Right lobe of liver (tissue), 6 donors: ENCODE data around the gene DBX2. TPM values are rescaled to one million over a fixed set of nuclear protein-coding genes. Genes with fewer than 3 reads are reported as not detected.

Experiments used
- ATAC-seq, 4 donors: fragments of 200-7000 bp; cut with Tn5 transposase; one replicate each; pipeline ENCODE4 v1.9.1; 2020; ENCODE audit warnings: mild to moderate bottlenecking in 4 of 4, moderate library complexity in 4 of 4
- DNase-seq, 3 donors: peaks; one replicate each; pipeline ENCODE4 v3.0.0-alpha.2; 2020
- H3K27ac ChIP-seq, 3 donors: fragments of 200-600 bp; one replicate each; pipeline ENCODE4 v1.8.0; 2022
- H3K27me3 ChIP-seq, 2 donors: fragments of 200-600 bp; one replicate each; pipeline ENCODE4 v1.8.0; 2022
- H3K36me3 ChIP-seq, 4 donors: fragments of 200-600 bp; sonication (generic) in 1 of 4; one replicate each; pipeline versions ENCODE4 v1.5.1 to v1.8.0; 2017 to 2022; ENCODE audit warnings: control low read depth in 1 of 4
- H3K4me1 ChIP-seq, 4 donors: fragments of 200-600 bp; sonication (generic) in 1 of 4; one replicate each; pipeline versions ENCODE4 v1.5.1 to v1.8.0; 2017 to 2022; ENCODE audit warnings: control low read depth in 1 of 4
- H3K4me3 ChIP-seq, 3 donors: fragments of 200-600 bp; one replicate each; pipeline ENCODE4 v1.8.0; 2022
- H3K9me3 ChIP-seq, 4 donors: fragments of 200-600 bp; sonication (generic) in 1 of 4; one replicate each; pipeline versions ENCODE4 v1.5.1 to v1.8.0; 2017 to 2022; ENCODE audit warnings: control low read depth in 1 of 4
- CTCF ChIP-seq, 4 donors: fragments of 200-600 bp in 3 of 4; fragments of 450-650 bp in 1 of 4; IDR thresholded peaks; one replicate each; pipeline versions ENCODE4 v1.5.1 to v1.8.0; 2016 to 2022; ENCODE audit warnings: antibody characterized with exemption in 4 of 4, mild to moderate bottlenecking in 2 of 4
- POLR2A ChIP-seq: fragments of 450-650 bp; IDR thresholded peaks from one replicate; pipeline ENCODE4 v1.6.1; 2017; ENCODE audit warnings: antibody characterized with exemption, mild to moderate bottlenecking
- WGBS: methylation state at CpG from one replicate; pipeline ENCODE4 v1.1.6; 2018; ENCODE audit warnings: low coverage, low lambda C conversion rate; ENCODE audit not compliant: insufficient coverage; ENCODE audit errors: missing lambda C conversion rate; 5-methylcytosine and 5-hydroxymethylcytosine counted together
- intact Hi-C, 2 donors: fragments of 100-400 bp; cut with DNase I; formaldehyde crosslinking; loops; one replicate each; pipeline versions ENCODE4 v1.11.2 to v1.14.1; 2022
- total RNA-seq, 6 experiments: library from RNA; depleted of rRNA in 2 of 6; stranded (reverse); fragments of >200 nt in 2 of 6; fragmentation: NEBNext Ultra II Directional in 3 of 6; extraction: Animal tissue kit (Norgen Biotek cat#: 25700) in 3 of 6; gene quantifications; one replicate each; pipeline versions ENCODE4 v1.1.0 to v1.2.4, GENCODE V29; 2016 to 2023
- donor health status: DM: no; HTN: yes; CAD: no.
- donor health status: DM: no; HTN: no; CAD: no.
- donor health status: DM: no; HTN: no; CAD: no.
- donor health status: DM: no; HTN: yes; CAD: no.
- donor health status: DM: no; HTN: yes; CAD: no.

DBX2 gene
- total RNA-seq, 6 experiments from 2014 or later = not detected

GRCh38 chr12:45014396-45014795 lies 36.5 kb downstream of the DBX2 start:
- no peaks in the 10 kb centered on the region for H3K36me3 ChIP-seq
- intact Hi-C loops = no loop called here
- H3K9me3 ChIP-seq = no peaks in the 10 kb centered on the region
- H3K4me3 ChIP-seq = no peak overlapping the region
- H3K27ac ChIP-seq = no peak overlapping the region
- no peak for DNase-seq
- TF ChIP-seq POLR2A (no peak), CTCF (IDR thresholded peaks at IDR 0.05) (no peak)
- H3K4me1 ChIP-seq = no peaks in the 10 kb centered on the region
- no peak for ATAC-seq
- no peaks in the 10 kb centered on the region for H3K27me3 ChIP-seq
- WGBS = 56% methylated on average over 1 of the region's 1 CpG

- intact Hi-C loops = no loop called here
- no peak overlapping the region for H3K27ac ChIP-seq
- H3K4me3 ChIP-seq = no peak overlapping the region
- no peak for ATAC-seq
- DNase-seq = no peak
- WGBS = 45% methylated on average over 2 of the region's 3 CpGs
- H3K27me3 ChIP-seq = no peaks in the 10 kb centered on the region
- H3K9me3 ChIP-seq = no peaks in the 10 kb centered on the region
- H3K4me1 ChIP-seq = no peaks in the 10 kb centered on the region
- TF ChIP-seq CTCF (IDR thresholded peaks at IDR 0.05) (no peak), POLR2A (no peak)
- H3K36me3 ChIP-seq = no peaks in the 10 kb centered on the region
These were observed 38.1 kb downstream of the DBX2 start for GRCh38 chr12:45012749-45013148.

GRCh38 chr12:45010059-45010458 lies 40.8 kb downstream of the DBX2 start:
- DNase-seq = no peak
- TF ChIP-seq POLR2A = no peak
- no peak for TF ChIP-seq CTCF (IDR thresholded peaks at IDR 0.05)
- H3K9me3 ChIP-seq = no peaks in the 10 kb centered on the region
- 52% methylated on average over 4 of the region's 4 CpGs for WGBS
- ATAC-seq = no peak
- H3K4me1 ChIP-seq = no peaks in the 10 kb centered on the region
- no peak overlapping the region for H3K27ac ChIP-seq
- no peaks in the 10 kb centered on the region for H3K36me3 ChIP-seq
- no peak overlapping the region for H3K4me3 ChIP-seq
- intact Hi-C loops = no loop called here
- H3K27me3 ChIP-seq = no peaks in the 10 kb centered on the region

- Histone ChIP-seq H3K27ac (no peak overlapping the region), H3K27me3 (no peaks in the 10 kb centered on the region), H3K4me3 (no peak overlapping the region), H3K4me1 (no peaks in the 10 kb centered on the region), H3K9me3 (no peaks in the 10 kb centered on the region), H3K36me3 (no peaks in the 10 kb centered on the region)
- ATAC-seq = no peak
- TF ChIP-seq CTCF (IDR thresholded peaks at IDR 0.05) (no peak), POLR2A (no peak)
- no peak for DNase-seq
- intact Hi-C loops = no loop called here
These were observed 42.7 kb downstream of the DBX2 start for GRCh38 chr12:45008211-45008610.

- no peak overlapping the region for H3K4me3 ChIP-seq
- H3K27me3 ChIP-seq = no peaks in the 10 kb centered on the region
- H3K36me3 ChIP-seq = no peaks in the 10 kb centered on the region
- H3K27ac ChIP-seq = no peak overlapping the region
- H3K4me1 ChIP-seq = no peaks in the 10 kb centered on the region
- no peaks in the 10 kb centered on the region for H3K9me3 ChIP-seq
- TF ChIP-seq POLR2A (no peak), CTCF (IDR thresholded peaks at IDR 0.05) (no peak)
- ATAC-seq = no peak
- DNase-seq = no peak
- intact Hi-C loops = no loop called here
These were observed 51.5 kb downstream of the DBX2 start for GRCh38 chr12:44999355-44999754.
